T47D (cell line): ENCODE results near the gene ITGA4.
"Not testable (repeated sequence)": the region's sequence is repeated elsewhere in the genome, so short reads cannot be mapped to it uniquely, and the experiment has no call there.

Experiments
- DNase-seq, 2 experiments: peaks; one replicate each; pipeline versions ENCODE4 v3.0.0 to v3.0.0-alpha.2; 2011 to 2012; ENCODE audit warnings: low read depth in 1 of 2, low spot score in 1 of 2
- JUND ChIP-seq: IDR thresholded peaks from 2 replicates; pipeline ENCODE4 v1.6.1; 2012; ENCODE audit warnings: low read depth
- in situ Hi-C: cut with HindIII; loops from 2 replicates; pipeline ENCODE4 v1.10.0; 2016; ENCODE audit warnings: low sequenced_read_pairs, low pct_unique_long_range_greater_than_20kb

The ITGA4 gene

DNA sequence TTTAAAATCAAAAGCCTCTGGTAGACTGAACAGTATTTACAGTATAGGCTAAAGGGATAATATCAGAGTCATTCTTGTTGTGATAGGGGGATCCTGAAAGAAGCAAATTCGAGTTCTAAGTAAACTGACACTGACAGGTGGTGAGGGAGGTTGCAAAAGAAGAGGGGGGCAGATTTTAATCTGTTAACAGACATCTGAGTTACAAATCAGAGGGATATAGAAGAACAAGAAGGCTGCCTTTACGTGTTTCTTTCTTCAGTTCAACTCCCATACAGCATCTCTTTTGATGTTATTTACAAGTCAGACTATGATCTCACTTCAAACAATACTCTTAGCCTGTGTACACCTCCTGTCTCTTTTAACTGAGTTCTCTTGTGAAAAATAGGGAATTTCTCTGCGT, 16.3 kb upstream of the ITGA4 start:
- in situ Hi-C loops = no loop called here
- DNase-seq = no peak
- TF ChIP-seq JUND = no peak

DNA sequence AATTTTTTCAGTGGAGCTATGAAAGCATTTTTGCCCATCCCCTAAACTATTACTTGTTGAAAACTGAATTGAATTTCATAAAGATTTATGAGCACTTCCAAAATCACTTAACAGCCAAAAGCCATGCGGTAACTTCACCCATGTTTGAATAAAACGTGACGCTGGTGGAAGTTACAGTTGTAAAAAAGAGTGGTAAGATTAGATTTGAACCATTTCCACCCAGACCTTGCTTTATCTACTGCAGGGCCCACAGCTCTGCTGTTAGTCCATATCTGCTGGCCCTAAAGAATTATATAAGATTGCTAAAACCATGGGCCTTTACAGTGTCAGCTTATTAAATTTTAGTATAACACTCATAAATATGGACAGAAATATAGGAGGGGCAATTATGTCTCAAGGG, 15.5 kb upstream of the ITGA4 start:
- DNase-seq = no peak
- in situ Hi-C loops = no loop called here
- TF ChIP-seq JUND = no peak

DNA sequence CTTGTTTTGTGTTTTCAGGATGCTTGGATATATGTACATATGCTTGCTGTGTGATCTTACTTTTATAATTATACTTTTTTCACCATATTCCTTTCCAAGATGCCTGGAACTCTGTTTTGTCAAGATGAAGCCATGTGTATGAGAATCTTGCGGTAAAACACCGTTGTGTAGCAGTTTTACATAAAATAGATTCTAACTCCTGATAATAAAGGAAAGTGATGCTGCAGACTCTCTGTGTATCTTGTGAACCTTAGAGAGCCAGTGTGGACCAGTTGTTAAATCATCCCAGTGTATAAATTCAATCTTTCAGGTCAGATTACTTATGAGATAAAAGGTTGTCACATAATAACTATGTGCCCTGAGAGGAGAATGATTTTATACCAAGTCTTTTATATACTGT, 12.5 kb upstream of the ITGA4 start:
- no peak for DNase-seq
- in situ Hi-C loops = no loop called here
- no peak for TF ChIP-seq JUND

DNA sequence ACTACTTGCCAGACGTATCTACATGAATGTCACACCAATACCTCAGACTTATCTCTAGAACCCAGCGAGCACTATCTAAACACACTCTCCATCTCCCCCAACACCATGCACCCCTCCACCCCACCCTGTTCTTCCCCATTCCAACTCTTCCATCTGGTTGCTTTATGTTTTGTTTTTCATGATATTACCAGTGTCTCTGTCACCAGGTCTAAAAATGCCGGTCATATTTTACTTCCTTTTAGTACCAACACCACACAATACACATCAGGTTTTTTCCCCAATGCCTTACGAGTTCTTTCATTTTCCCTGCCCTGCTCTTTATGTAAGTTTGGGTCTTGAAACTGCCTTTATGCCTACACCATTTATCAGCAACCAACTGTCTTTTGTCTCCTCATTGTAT, 10.2 kb upstream of the ITGA4 start:
- no peak for TF ChIP-seq JUND
- no peak for DNase-seq
- in situ Hi-C loops = no loop called here

DNA sequence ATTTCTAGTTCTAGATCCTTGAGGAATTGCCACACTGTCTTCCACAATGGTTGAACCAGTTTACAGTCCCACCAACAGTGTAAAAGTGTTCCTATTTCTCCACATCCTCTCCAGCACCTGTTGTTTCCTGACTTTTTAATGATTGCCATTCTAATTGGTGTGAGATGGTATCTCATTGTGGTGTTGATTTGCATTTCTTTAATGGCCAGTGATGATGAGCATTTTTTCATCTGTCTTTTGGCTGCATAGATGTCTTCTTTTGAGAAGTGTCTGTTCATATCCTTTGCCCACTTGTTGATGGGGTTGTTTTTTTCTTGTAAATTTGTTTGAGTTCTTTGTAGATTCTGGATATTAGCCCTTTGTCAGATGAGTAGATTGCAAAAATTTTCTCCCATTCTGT, 7.9 kb upstream of the ITGA4 start:
- in situ Hi-C loops, DNase-seq: not testable (repeated sequence)

DNA sequence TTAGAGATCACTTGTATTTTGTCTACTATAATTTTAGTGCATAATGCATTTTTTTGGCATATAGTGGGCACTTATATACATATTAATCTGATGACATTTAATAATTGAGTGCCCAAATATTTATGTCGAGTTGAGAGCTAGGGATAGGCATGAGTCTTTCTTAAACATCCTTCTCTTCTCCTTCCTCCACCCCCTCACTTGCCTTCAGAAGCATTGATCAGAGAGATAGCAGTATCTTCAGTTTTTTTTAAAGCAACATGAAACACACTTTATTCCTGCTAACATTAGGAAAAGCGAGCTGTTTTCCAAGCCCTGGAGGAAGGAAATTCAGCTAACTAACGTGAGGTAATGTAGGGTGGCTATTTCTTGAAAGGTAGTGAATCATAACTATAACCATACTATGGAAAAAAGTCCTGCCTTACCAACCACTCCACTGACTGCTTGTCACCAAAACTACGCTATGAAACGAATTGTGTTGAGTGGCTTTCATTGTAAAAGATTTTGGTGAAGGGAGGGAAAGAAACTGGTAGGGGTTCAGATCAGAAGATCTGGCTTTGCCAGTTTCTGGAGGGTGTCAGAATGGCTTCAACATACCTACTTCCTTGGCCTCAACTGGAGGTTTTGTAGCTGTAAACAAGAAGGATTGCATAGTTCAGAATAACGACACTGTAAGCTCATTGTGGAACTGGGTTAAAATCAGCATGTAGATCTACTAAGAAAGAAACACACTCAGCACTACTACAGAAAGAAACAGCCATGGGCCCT, 2.3 kb upstream of the ITGA4 start:
- TF ChIP-seq JUND = no peak
- in situ Hi-C loops = no loop called here
- DNase-seq = no peak

DNA sequence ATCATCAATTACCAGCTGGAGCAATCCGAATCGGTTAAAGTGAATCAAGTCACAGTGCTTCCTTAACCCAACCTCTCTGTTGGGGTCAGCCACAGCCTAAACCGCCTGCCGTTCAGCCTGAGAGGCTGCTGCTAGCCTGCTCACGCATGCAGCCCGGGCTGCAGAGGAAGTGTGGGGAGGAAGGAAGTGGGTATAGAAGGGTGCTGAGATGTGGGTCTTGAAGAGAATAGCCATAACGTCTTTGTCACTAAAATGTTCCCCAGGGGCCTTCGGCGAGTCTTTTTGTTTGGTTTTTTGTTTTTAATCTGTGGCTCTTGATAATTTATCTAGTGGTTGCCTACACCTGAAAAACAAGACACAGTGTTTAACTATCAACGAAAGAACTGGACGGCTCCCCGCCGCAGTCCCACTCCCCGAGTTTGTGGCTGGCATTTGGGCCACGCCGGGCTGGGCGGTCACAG, 496 bp upstream of the ITGA4 start:
- in situ Hi-C loops = no loop called here
- TF ChIP-seq JUND = no peak
- DNase-seq = no peak

DNA sequence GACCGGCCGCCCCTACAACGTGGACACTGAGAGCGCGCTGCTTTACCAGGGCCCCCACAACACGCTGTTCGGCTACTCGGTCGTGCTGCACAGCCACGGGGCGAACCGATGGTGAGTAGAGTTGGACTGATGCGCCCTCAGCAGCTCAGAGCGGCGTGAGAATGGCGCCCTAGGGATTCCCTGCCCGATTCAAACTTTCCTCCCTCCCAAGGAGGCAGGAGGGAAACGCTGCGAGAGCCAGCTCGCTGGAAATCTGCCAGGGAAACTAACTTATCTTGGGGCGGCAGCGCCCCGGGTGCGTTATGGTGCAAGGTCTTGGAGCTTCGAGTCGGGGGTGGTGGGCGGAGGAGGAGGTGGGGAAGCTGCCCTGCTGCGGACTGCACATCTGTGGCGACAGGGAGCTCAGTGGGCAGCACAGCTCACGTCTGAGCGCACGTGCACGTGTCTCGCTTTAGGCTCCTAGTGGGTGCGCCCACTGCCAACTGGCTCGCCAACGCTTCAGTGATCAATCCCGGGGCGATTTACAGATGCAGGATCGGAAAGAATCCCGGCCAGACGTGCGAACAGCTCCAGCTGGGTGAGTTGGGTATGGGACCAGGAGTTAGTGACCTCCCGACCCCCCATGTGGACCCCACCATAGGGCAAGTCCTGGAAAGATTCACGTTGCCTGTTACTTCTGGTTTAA, 697 bp downstream of the ITGA4 start:
- in situ Hi-C loops = no loop called here
- no peak for TF ChIP-seq JUND
- DNase-seq = no peak

DNA sequence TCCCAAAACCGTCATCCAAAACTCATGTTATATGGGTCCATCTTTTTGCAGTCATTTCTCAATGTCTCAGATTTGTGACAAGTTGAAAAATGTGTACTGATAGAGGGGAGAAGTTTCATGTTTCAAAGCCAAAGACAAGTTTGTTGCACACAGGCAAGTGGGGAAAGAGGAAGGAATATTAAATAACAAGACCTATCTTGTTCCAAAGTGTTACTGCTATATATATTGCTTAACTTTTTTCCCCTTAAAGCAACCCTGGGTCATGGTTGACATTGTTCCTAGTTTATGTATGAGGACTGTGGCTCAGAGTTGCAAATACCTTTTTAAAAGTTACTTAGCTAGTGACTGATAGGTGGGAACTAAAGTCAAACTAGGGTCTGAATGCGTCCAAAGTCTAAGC, 1.7 kb downstream of the ITGA4 start:
- no peak for DNase-seq
- TF ChIP-seq JUND = no peak
- in situ Hi-C loops = no loop called here

DNA sequence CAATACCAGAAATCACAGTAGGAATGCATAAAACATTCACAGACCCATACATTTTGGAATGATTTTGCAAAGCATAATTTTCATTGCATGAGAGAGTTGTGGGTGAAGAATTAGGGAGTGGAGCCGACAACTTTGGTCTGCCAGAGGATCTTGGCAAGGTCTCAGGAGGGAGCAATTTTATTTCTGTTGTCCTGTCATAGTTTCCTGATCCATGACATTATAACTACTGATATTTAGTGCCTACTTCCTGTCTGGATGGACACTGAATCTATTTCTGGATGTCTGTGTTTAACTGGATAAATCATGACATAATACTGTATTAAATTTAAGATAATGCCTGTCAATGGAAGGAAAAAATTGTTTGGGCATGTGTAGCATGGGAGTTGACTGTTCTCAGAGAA, 2.4 kb downstream of the ITGA4 start:
- in situ Hi-C loops = no loop called here
- no peak for TF ChIP-seq JUND
- DNase-seq = no peak

DNA sequence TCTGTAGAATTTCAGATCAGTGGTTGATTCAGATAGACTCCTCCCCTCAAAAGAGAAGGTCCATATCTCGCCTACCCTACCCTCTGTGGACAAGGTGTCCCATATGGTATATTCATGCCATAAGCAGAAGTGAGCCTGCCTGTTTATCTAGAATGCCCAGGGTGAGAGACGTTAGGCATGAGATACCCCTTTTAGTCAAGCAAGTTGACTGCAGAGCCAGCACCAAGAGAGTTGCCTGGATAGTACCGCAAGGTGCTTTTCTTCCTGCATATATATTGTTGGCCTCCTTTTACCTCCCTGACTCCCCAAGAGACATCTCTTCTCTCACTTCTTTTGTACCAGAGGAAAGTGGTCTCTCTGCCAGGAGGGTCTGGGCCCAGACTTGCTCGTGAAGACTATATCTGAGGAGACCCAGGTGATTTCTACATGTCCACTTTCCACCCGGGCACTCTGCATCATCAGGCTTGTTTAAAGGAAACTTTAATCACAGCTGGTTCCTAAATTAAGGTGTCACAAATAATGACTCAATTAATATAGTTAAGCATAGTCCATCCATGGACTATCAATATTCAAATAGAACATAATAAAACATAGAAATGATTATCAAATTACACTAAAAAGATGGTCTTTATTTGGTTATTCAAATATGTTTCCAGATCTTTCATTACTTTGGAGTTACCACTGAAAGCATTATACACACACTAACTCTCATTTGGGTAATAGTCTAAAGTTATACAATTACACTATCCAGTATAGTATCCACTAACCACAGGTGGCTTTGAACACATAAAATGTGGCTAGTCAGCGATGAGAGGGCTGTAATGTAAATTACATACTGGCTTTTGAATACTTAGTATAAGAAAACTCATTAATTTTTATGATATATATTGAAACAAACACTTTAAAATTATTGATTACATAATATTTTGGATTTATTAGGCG, 4.1 kb downstream of the ITGA4 start:
- DNase-seq = no peak
- in situ Hi-C loops = no loop called here
- TF ChIP-seq JUND = no peak

DNA sequence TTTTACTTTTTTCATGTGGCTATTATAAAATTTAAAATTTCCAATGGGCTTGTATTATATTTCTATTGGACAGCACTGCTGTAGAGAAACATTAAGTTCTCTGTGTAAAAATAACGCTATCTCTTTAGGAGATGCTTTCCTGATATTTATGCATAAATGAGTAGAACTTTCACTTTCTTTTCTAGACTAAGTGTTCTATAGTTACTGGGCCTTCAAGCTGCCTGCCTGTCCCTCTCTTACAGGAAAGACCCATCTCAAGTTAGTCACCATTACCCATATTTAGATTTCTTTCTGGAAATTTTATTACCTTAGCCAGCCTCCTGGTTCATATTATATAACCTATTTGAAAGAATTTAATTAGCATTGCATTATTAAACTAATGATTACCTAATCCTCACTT, 4.8 kb downstream of the ITGA4 start:
- no peak for DNase-seq
- no peak for TF ChIP-seq JUND
- in situ Hi-C loops = no loop called here

DNA sequence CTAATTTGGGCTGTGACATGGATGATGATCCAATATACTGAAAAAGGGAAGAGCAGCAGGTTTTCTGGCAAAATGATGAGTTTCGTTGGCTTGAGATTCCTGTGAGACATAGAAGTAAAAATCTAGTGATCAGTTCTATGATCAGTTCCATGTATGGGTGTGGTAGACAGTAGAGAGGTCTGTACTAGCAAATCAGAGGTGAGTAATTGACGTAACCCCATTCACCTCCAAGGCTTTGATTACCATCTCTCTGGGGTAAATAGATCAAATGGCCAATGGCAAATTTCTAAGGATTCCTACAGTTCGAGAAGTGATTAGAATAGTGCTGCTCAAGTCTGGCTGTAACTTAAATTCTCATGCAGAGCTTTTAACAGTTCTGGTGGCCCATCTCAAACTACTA, 6.4 kb downstream of the ITGA4 start:
- no peak for TF ChIP-seq JUND
- in situ Hi-C loops = no loop called here
- no peak for DNase-seq
